Stimulated activated CD8-positive, alpha-beta memory T cell treated with anti-CD3 and anti-CD28 coated beads, Interleukin-4, amount 100 ng/mL, for 24 hours (primary cell): ENCODE data around the gene OR5I1.
"Not testable (repeated sequence)": the region's sequence is repeated elsewhere in the genome, so short reads cannot be mapped to it uniquely, and the experiment has no call there.

Experiments
- DNase-seq: peaks from one replicate; pipeline ENCODE4 v3.0.0-alpha.2; 2020; ENCODE audit warnings: low read depth

OR5I1 gene

DNA sequence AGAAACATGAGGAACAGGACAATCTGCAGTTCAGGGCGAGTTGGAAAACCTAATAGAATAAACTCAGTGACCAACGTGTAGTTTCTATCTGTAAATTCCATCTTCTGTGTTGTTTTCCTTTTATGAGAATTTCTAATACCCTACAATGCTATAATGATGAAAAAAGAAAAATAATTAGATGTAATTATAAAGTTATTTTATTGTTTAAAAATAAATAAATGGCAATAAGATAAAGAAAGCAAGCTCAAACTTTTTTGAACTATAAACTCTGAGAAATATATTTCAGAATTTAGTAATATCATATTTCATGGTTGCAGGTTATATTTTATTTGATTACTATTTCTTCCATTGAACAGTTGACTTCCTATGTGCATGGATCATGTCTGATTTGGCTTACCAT lies at the start of gene OR5I1:
Gene OR5I1, minus strand, starts transcription at position 101 of the 400 bp plus-strand sequence. Its CDS starts 0 bp downstream, at position 101.
- DNase-seq: no peak

- no peak for DNase-seq
Measured at GRCh38 chr11:55970935-55971334, 34.7 kb upstream of the OR5I1 start.

DNA sequence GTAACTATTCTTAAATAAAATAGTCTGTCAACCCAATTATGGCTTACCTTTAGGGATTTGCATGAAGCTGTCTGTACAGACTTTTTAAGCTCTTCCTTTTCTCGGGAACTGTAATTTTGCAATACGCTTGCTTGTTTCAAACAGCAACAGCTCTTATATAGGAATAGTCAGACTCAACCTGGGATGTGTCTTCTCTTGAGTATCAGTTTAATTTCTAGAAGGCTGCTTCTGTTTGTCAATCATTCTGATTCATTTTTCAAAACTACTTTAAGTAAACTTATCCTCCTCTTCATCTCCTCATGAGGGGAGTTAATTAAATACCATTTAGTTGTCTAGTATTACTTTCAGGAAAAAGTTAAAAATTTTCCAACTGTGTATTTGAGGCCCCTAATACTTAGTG lies 33.6 kb upstream of the OR5I1 start, which contains the start of gene OR10AG1:
Gene OR10AG1, minus strand, starts transcription at position 101 of the 400 bp plus-strand sequence. Its CDS starts 38 bp downstream, at position 63.
- no peak for DNase-seq

GRCh38 chr11:55967914-55968313 lies 31.7 kb upstream of the OR5I1 start:
- no peak for DNase-seq

DNA sequence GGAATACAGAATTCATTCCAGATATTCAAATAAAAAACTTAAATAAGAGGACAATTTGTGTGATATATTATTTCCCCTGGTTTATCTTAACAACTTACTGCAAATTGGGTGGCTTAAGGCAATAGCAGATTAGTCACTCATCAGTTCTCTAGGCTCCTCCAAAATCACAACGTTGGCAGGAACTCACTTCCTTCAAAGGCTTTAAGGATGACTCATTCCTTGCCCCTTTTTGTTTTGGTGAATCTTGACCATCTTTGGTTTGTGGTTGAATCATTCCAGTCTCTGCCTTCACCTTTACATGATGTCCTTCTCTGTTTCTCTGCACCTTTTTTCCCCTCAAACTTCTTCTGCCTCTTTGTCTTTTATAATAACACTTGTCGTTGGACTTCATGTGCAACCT lies 30.2 kb upstream of the OR5I1 start:
- no peak for DNase-seq

GRCh38 chr11:55956521-55956920 lies 20.3 kb upstream of the OR5I1 start:
- DNase-seq: no peak

DNA sequence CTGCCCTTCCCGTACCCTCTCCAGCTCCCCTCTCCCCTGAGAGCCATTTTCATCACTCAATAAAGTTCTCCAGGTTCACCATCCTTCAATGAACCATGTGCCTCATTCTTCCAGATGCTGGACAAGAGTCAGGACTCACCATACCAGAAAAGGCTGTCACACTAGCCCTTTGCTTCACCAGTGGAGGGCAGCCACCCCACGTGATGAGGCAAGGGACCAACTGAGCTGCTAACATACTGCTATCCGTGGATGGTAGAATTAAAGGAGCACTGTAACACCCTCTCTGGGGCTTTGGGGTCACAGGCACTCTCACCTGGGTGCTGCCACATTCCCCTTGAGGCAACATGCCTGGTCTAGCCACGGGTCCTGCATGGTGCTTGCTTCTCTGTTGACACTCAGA lies 13.1 kb upstream of the OR5I1 start:
- DNase-seq: no peak

- no peak for DNase-seq
Measured at GRCh38 chr11:55942785-55943392, 6.7 kb upstream of the OR5I1 start.

DNA sequence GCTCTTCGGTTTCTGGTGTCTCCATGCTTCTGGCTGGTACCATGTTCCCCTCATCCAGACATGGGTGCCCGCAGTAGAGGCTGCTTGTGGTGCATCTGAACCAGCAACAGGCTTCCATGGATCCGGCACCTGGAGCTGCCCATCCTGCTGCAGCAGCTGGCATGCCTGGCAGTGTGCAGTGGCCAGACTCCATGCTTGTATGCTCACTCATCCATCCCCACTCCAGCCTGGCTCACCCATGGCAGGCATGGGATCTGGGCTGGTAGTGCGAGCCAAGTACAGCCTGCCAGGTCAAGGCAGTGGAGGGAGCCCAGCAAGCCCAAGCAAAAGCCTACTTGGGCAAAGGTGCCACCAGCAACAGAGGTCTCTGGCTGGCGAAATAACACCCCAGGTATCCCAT lies 15.7 kb downstream of the OR5I1 start:
- DNase-seq: no peak

GRCh38 chr11:55914482-55914881 lies 21.7 kb downstream of the OR5I1 start, which contains the start of gene OR5W2:
TSS of gene OR5W2 (minus strand) at chr11:55914582. CDS start at chr11:55914582, 0 bp downstream.
- no peak for DNase-seq

- no peak for DNase-seq
Measured at GRCh38 chr11:55902308-55902707, 33.9 kb downstream of the OR5I1 start.

DNA sequence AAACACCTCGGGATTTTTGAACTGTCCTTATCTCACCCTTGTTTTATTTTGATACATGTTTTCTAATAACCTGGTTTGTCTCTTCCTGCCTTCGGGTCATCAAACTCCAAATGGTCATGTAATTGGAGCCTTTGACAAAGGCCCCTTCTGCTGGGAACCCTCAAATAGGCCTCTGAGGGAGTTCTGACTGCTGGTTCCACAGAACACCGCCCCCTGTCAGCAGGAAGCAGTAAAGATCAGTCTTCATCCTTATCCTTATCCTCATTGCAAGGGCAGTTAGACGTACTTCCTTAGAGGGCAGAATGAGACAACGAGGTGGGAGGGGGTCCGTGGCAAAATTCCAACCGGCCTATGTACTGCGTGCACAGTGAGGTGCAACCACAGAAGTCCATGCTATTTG lies 41.0 kb downstream of the OR5I1 start:
- DNase-seq: no peak

DNA sequence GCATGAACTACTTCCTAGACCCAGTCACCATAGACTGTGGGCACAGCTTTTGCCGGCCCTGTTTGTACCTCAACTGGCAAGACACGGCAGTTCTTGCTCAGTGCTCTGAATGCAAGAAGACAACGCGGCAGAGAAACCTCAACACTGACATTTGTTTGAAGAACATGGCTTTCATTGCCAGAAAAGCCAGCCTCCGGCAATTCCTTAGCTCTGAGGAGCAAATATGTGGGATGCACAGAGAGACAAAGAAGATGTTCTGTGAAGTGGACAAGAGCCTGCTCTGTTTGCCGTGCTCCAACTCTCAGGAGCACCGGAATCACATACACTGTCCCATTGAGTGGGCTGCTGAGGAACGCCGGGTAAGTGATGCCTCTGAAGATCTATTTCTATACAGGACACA lies 50.7 kb downstream of the OR5I1 start:
- DNase-seq: not testable (repeated sequence)
